GM21360 (cell line): ENCODE measurements around the gene GNB4.

Source experiments
- ATAC-seq: cut with Tn5 transposase; IDR thresholded peaks from one replicate; pipeline ENCODE4 v1.9.1; 2021; ENCODE audit warnings: mild to moderate bottlenecking, moderate library complexity; ENCODE audit not compliant: unreplicated experiment

The GNB4 gene

GRCh38 chr3:179438841-179439240, 12.4 kb downstream of the GNB4 start:
- ATAC-seq = peak; percentile 90

- ATAC-seq = no peak
These were observed 14.8 kb downstream of the GNB4 start for GRCh38 chr3:179436517-179436916.

GRCh38 chr3:179432451-179432850, 18.8 kb downstream of the GNB4 start:
- ATAC-seq = peak; percentile 7

GRCh38 chr3:179432021-179432420, 19.2 kb downstream of the GNB4 start:
- peak; percentile 75 for ATAC-seq

GRCh38 chr3:179430277-179430870, 20.9 kb downstream of the GNB4 start:
- no peak for ATAC-seq

- ATAC-seq = no peak
These were observed 22.3 kb downstream of the GNB4 start for GRCh38 chr3:179428876-179429548.

- no peak for ATAC-seq
These were observed 26.2 kb downstream of the GNB4 start for GRCh38 chr3:179425075-179425474.

- ATAC-seq = no peak
These were observed 29.8 kb downstream of the GNB4 start for GRCh38 chr3:179421500-179421899.

GRCh38 chr3:179418610-179419009, 32.7 kb downstream of the GNB4 start:
- no peak for ATAC-seq

- no peak for ATAC-seq
These were observed 34.6 kb downstream of the GNB4 start for GRCh38 chr3:179416681-179417080.

GRCh38 chr3:179415377-179415776, 35.9 kb downstream of the GNB4 start:
- ATAC-seq = no peak

GRCh38 chr3:179414804-179415203, 36.5 kb downstream of the GNB4 start:
- no peak for ATAC-seq

- no peak for ATAC-seq
These were observed 40.3 kb downstream of the GNB4 start for GRCh38 chr3:179410999-179411398.

- ATAC-seq = peak; percentile 50
These were observed 40.9 kb downstream of the GNB4 start for GRCh38 chr3:179410331-179410730.

GRCh38 chr3:179404307-179404706, 47.0 kb downstream of the GNB4 start:
- no peak for ATAC-seq

- ATAC-seq = no peak
These were observed 48.3 kb downstream of the GNB4 start for GRCh38 chr3:179402963-179403362.

- no peak for ATAC-seq
These were observed 49.7 kb downstream of the GNB4 start for GRCh38 chr3:179401561-179401960.

- no peak for ATAC-seq
These were observed 52.6 kb downstream of the GNB4 start for GRCh38 chr3:179398574-179399231.

GRCh38 chr3:179391906-179392305, 59.4 kb downstream of the GNB4 start:
- ATAC-seq = no peak

- no peak for ATAC-seq
These were observed 74.8 kb downstream of the GNB4 start for GRCh38 chr3:179376474-179376873.

- ATAC-seq = no peak
These were observed 75.9 kb downstream of the GNB4 start for GRCh38 chr3:179375091-179375999.
